Lung (tissue), 12 donors: ENCODE measurements around the gene PTPRE. TPM values are rescaled to one million over a fixed set of nuclear protein-coding genes. Genes with fewer than 3 reads are reported as not detected.
A peak's percentile ranks its signal among the peaks of the same experiment; 100 is the strongest.

Experiments
- ATAC-seq: fragments of 200-7000 bp; cut with Tn5 transposase; one replicate; pipeline ENCODE4 v1.9.1; 2020; ENCODE audit warnings: moderate number of reproducible peaks; ENCODE audit not compliant: insufficient read depth, low FRiP score
- DNase-seq, 3 donors: peaks; one replicate each; pipeline ENCODE4 v3.0.0-alpha.2; 2013 to 2017
- H3K27ac ChIP-seq, 2 donors: one replicate each; pipeline ENCODE4 v1.5.1; 2013; ENCODE audit warnings: mild to moderate bottlenecking in 2 of 2, moderate library complexity in 2 of 2, control low read depth in 1 of 2, inconsistent platforms in 1 of 2, low read depth in 1 of 2, low read length in 1 of 2
- H3K27me3 ChIP-seq, 3 donors: one replicate each; pipeline ENCODE4 v1.5.1; 2013; ENCODE audit warnings: low read length in 2 of 3; ENCODE audit not compliant: control insufficient read depth in 3 of 3, insufficient read depth in 3 of 3
- H3K36me3 ChIP-seq, 4 donors: one replicate each; pipeline ENCODE4 v1.5.1; 2013; ENCODE audit warnings: low read length in 4 of 4, mild to moderate bottlenecking in 1 of 4, moderate library complexity in 1 of 4; ENCODE audit not compliant: control insufficient read depth in 4 of 4, insufficient read depth in 4 of 4
- H3K4me1 ChIP-seq, 5 donors: one replicate each; pipeline ENCODE4 v1.5.1; 2013; ENCODE audit warnings: low read length in 5 of 5, mild to moderate bottlenecking in 2 of 5, moderate library complexity in 1 of 5; ENCODE audit not compliant: control insufficient read depth in 5 of 5, insufficient read depth in 5 of 5
- H3K4me3 ChIP-seq: one replicate; pipeline ENCODE4 v1.5.1; 2013; ENCODE audit warnings: mild to moderate bottlenecking, control low read depth, moderate library complexity
- H3K9ac ChIP-seq, 2 donors: one replicate each; pipeline ENCODE4 v1.5.1; 2013; ENCODE audit warnings: low read length in 2 of 2, control low read depth in 1 of 2; ENCODE audit not compliant: insufficient read depth in 1 of 2
- H3K9me3 ChIP-seq, 4 donors: one replicate each; pipeline ENCODE4 v1.5.1; 2013; ENCODE audit warnings: low read length in 3 of 4, mild to moderate bottlenecking in 1 of 4, moderate library complexity in 1 of 4; ENCODE audit not compliant: control insufficient read depth in 4 of 4, insufficient read depth in 3 of 4
- CTCF ChIP-seq: IDR thresholded peaks from 2 replicates; pipeline ENCODE4 v1.5.1; 2012; ENCODE audit warnings: mild to moderate bottlenecking; ENCODE audit errors: control extremely low read depth, extremely low read depth
- WGBS, 2 donors: extraction: QIAGEN DNeasy Blood & Tissue Kit; methylation state at CpG; one replicate each; pipeline ENCODE4 v1.1.7; 2013; 5-methylcytosine and 5-hydroxymethylcytosine counted together
- polyA plus RNA-seq, 2 donors: library from polyadenylated mRNA; stranded (reverse); fragments of 200-250 nt; gene quantifications; one replicate each; pipeline ENCODE4 v1.2.1, GENCODE V29; 2013
- total RNA-seq, 2 donors: library from RNA; depleted of rRNA in 1 of 2; stranded (reverse); fragments of >200 nt in 1 of 2; gene quantifications; one replicate each; pipeline ENCODE4 v1.2.1, GENCODE V29; 2014 to 2021
- donor health status: control.
- donor health status: control.
- donor health status: Bipolar disorder and iron deficiency.
- donor health status: healthy.
- donor health status: DM: yes; HTN: yes; CAD: no.

Gene PTPRE
- total and polyA plus RNA-seq, 4 donors: 15.5 to 68.7 (median 36.5) TPM

- DNase-seq: no peak
- no peaks in the 10 kb centered on the region for H3K9me3 ChIP-seq
- peaks cover 0 to 3% (median 0%) of the 10 kb centered on the region in 4 donors for H3K36me3 ChIP-seq
- peaks cover 0 to 3% (median 0%) of the 10 kb centered on the region in 5 donors for H3K4me1 ChIP-seq
- H3K4me3 ChIP-seq: no peak overlapping the region
- no peak overlapping the region for H3K27ac ChIP-seq
- no peak overlapping the region for H3K9ac ChIP-seq
- no peak for TF ChIP-seq CTCF
- no peak for ATAC-seq
- 93 to 97% methylated on average over 19 of the region's 19 CpGs for WGBS, 2 donors
- H3K27me3 ChIP-seq: peaks cover 0 to 3% (median 0%) of the 10 kb centered on the region in 3 donors
These were observed 115.6 kb downstream of the PTPRE start for GRCh38 chr10:128022261-128023196.

- WGBS, 2 donors: 55 to 71% methylated on average over 8 of the region's 8 CpGs
These were observed 117.5 kb downstream of the PTPRE start for GRCh38 chr10:128024426-128024825.

GRCh38 chr10:128025437-128025836 is 118.5 kb downstream of the PTPRE start:
- Histone ChIP-seq H3K27ac (no peak overlapping the region), H3K4me1 (peaks cover 0 to 6% (median 0%) of the 10 kb centered on the region in 5 donors), H3K4me3 (no peak overlapping the region), H3K27me3 (no peaks in the 10 kb centered on the region), H3K9me3 (no peaks in the 10 kb centered on the region), H3K36me3 (peaks cover 0 to 7% (median 0%) of the 10 kb centered on the region in 4 donors), H3K9ac (no peak overlapping the region)
- WGBS, 2 donors: 89 to 92% methylated on average over 8 of the region's 8 CpGs
- DNase-seq (no peak), ATAC-seq (peak; percentile 25)
- no peak for TF ChIP-seq CTCF

More at GRCh38 chr10:128024426-128024825, 117.5 kb downstream of the PTPRE start:
- Histone ChIP-seq H3K27me3 (peaks cover 0 to 3% (median 0%) of the 10 kb centered on the region in 3 donors), H3K9me3 (no peaks in the 10 kb centered on the region), H3K27ac (no peak overlapping the region), H3K4me3 (no peak overlapping the region), H3K4me1 (peaks cover 0 to 6% (median 0%) of the 10 kb centered on the region in 5 donors), H3K9ac (no peak overlapping the region), H3K36me3 (peaks cover 0 to 7% (median 0%) of the 10 kb centered on the region in 4 donors)
- TF ChIP-seq CTCF: no peak
- ATAC-seq (no peak), DNase-seq (no peak)
